Fibroblast of villous mesenchyme (primary cell): ENCODE data around the gene DVL2. TPM values are rescaled to one million over a fixed set of nuclear protein-coding genes. Genes with fewer than 3 reads are reported as not detected.
A peak's percentile ranks its signal among the peaks of the same experiment; 100 is the strongest.

Source experiments
- DNase-seq: peaks from one replicate; pipeline ENCODE4 v3.0.0-alpha.2; 2010; ENCODE audit warnings: low read depth
- H3K4me3 ChIP-seq: 2 replicates; pipeline ENCODE4 v1.5.1; 2011; ENCODE audit warnings: low read depth, mild to moderate bottlenecking, low read length
- total RNA-seq: library from RNA; depleted of rRNA; stranded (reverse); fragments of >200 nt; gene quantifications from 2 replicates; pipeline ENCODE4 v1.2.3, GENCODE V29; 2012
- TF ChIP-seq, protein P1 (sequence below): IDR thresholded peaks from 2 replicates; pipeline ENCODE4 v1.5.1; 2012; ENCODE audit warnings: low read depth, mild to moderate bottlenecking, low read length; ENCODE audit not compliant: insufficient read depth

DVL2 gene
- total RNA-seq, 1 donor: 105 TPM

DNA sequence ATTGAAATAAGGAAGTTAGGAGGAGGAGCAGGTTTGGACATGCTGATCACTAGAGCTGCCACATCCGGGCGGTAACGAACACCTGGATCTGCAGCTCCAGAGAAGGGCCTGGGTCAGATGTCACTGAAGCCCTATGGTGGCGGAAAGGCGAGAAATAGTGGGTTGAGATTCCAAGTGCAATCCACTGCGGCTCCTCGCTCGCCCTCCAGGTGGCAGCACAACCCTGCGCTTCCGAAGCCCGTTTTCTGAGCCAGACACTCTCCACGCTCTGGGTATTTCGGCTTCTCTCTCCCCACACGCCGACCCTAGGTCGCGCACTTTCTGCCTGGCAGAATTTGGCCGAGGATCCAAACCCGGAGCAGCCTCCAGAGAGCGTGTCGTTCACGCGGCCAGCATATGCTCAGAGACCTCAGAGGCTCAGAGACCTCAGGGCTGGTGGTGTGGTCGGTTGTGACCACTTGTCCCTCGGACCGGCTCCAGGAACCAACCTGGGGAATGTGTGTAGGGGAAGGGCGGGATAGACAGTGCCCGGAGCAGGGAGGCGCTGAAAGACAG, 46.3 kb upstream of the DVL2 start:
- TF ChIP-seq, protein P1, sequence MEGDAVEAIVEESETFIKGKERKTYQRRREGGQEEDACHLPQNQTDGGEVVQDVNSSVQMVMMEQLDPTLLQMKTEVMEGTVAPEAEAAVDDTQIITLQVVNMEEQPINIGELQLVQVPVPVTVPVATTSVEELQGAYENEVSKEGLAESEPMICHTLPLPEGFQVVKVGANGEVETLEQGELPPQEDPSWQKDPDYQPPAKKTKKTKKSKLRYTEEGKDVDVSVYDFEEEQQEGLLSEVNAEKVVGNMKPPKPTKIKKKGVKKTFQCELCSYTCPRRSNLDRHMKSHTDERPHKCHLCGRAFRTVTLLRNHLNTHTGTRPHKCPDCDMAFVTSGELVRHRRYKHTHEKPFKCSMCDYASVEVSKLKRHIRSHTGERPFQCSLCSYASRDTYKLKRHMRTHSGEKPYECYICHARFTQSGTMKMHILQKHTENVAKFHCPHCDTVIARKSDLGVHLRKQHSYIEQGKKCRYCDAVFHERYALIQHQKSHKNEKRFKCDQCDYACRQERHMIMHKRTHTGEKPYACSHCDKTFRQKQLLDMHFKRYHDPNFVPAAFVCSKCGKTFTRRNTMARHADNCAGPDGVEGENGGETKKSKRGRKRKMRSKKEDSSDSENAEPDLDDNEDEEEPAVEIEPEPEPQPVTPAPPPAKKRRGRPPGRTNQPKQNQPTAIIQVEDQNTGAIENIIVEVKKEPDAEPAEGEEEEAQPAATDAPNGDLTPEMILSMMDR: peak; percentile 92
- DNase-seq: peak; percentile 78
- H3K4me3 ChIP-seq: peak overlapping the region; percentile 50

DNA sequence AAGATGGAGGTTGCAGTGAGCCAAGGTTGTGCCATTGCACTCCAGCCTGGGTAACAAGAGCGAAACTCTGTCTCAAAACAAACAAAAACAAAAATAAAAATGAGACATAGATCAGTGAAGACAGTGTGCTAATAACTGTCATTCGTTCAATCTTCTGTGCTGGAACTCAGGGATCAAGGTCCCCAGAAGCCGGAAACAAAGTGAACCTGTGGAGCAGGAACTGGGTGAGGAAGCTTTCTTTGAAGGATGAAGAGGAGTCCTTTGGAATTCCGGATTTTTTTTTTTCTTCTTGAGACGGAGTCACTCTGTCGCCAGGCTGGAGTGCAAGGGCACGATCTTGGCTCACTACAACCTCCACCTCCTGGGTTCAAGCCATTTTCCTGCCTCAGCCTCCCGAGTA, 45.1 kb upstream of the DVL2 start:
- no peak overlapping the region for H3K4me3 ChIP-seq
- TF ChIP-seq, protein P1: no peak
- no peak for DNase-seq

DNA sequence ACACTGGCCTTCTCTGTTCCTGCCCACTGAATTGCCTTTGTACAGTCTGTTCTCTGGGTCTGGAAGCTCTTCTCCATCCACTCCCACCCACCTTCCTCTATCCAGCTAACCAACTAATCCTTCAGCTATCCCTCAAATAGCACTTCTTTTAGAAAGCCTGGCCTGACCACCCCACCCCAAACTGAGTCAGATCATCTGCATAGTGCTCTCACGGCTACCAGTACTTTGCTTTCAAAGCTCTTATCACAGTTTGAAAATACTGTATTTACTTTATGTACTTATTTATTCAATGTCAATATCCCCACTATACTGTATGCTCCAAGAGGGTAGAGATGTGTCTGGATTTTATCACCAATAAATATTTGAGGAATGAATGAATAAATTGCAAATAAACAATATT, 32.5 kb upstream of the DVL2 start:
- TF ChIP-seq, protein P1: no peak
- no peak overlapping the region for H3K4me3 ChIP-seq
- no peak for DNase-seq

DNA sequence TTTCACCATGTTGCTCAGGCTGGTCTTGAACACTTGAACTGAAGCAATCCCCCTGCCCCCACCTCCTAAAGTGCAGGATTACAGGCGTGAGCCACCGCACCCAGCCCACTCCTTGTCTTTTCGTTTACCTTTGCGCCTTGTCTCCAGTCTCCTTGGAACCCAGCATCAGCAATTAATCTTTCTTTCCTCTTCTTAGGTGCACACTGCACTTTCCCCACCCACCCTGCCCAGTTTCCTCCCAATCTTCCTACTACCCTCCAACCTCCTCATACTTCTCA, 29.4 kb upstream of the DVL2 start:
- TF ChIP-seq, protein P1: no peak
- DNase-seq: no peak
- no peak overlapping the region for H3K4me3 ChIP-seq

DNA sequence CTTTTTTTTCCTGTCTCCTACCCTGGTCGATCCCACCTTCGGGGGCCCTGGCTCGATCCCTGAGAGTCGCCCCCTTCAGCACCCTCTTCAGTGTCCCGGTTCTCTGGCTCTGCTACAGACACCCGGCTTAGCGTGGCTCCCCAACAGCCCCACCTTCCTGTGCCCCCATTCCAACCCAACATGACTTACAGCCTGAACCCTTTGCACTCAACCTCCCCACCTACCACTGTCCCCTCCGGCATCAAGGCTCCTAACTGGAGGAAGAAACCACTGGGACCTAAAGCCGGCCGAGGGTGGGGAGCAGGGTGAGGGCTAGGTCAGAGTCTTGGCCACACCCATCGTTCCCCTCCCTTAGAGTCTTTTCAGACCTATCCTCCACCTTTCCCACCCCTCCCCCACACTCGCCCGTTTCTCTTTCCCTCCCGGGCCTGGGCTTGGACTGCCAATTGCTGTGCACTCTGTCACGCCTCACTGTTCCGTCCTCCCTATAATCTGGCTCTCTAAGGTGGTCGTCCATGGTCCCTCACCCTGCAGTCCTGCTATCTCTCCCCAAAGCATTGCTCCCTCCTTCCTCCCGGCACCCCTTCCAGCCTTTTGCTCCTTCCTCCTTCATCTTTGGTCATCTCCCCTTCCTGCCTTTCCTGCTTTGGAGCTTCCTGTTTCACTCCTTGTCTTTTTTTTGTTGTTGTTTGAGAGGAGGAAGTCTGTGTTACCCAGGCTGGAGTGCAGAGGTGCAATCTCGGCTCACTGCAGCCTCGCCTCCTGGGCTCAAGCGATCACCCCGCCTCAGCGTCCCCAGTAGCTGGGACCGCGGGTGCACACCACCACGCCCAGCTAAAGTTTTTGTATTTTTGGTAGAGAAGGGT, 28.9 kb upstream of the DVL2 start:
- DNase-seq: no peak
- peak overlapping the region; percentile 56 for H3K4me3 ChIP-seq
- TF ChIP-seq, protein P1: no peak

DNA sequence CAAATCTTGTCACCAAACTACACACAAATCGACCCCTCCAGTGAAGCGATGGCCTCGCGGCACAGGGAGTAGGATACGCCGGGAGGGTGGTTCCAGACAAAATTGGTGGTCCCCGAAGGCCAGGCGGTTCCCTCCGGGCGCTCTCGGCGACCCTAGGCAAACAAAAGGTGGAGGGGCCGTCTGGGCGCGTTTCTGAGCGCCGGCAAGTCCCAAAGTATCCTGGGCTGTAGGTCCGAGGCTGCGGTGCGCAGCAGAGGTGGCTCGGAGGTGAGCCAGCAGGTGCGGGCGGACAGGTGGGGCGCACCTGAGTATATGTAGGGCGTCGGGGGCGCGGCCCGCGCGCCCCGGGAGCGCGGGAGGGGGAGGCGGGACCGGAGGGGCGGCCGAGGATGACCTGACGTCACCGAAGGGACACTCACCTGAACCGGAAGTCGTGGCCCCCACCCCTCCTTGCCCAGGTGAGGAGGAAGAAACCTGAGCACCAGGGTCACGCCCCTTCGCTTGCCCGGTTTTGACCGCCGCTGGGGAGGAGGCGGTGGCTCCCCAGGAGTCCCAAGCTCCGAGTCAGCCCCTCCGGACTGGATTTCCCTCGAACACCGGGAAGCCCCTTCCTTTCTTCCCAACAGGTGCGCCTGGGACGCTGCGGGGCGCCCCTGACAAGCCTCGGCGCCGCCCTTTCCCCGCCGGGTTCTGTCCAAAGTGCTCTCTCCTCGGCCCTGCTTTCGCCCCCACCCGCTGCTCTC, 28.0 kb upstream of the DVL2 start, which contains the start of gene CLDN7:
CLDN7 (minus strand) TSS at position 287 of the 743 bp plus-strand sequence. CDS start 435 bp downstream, outside the sequence.
- TF ChIP-seq, protein P1: no peak
- H3K4me3 ChIP-seq: peak within 1 kb of the TSS; percentile 56
- no peak for DNase-seq
